AG10803 (cell line): ENCODE measurements around the gene IL17REL.
"Not testable (repeated sequence)": the region's sequence is repeated elsewhere in the genome, so short reads cannot be mapped to it uniquely, and the experiment has no call there.

ENCODE experiments used
- DNase-seq: peaks from one replicate; pipeline ENCODE4 v3.0.0; 2010; ENCODE audit warnings: low read depth
- H3K4me3 ChIP-seq: 2 replicates; pipeline ENCODE4 v1.5.1; 2011; ENCODE audit warnings: mild to moderate bottlenecking, low read length, control low read depth
- CTCF ChIP-seq: conservative IDR thresholded peaks from 2 replicates; pipeline ENCODE4 v1.5.1; 2011; ENCODE audit warnings: mild to moderate bottlenecking, low read length, control low read depth, inconsistent platforms

The IL17REL gene

DNA sequence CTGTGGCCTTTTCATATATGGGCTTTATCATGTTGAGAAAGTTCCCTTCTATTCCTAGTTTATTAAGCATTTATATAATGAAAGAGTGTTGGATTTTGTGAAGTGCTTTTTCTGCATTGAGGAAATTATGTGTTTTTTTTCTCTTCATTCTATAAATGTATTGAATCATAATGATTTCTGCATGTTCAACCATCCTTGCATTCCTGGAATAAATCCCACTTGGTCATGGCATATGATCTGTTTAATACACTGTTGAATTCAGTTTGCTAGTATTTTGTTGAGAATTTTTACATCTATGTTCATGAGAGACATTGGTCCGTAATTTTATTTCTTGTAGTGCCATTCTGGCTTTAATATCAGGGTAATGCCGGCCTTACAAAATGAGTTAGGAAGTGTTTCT lies 26.2 kb downstream of the IL17REL start:
- no peak for DNase-seq
- no peak for TF ChIP-seq CTCF
- no peak overlapping the region for H3K4me3 ChIP-seq

- no peak overlapping the region for H3K4me3 ChIP-seq
Observed at GRCh38 chr22:49983148-49984042, 29.2 kb downstream of the IL17REL start.

GRCh38 chr22:49981799-49982198 lies 30.8 kb downstream of the IL17REL start:
- DNase-seq, H3K4me3 ChIP-seq: not testable (repeated sequence)

More at GRCh38 chr22:49983148-49984042, 29.2 kb downstream of the IL17REL start:
- DNase-seq, result no peak
- TF ChIP-seq CTCF, result no peak

GRCh38 chr22:49979587-49980264 lies 32.8 kb downstream of the IL17REL start:
- peak; percentile 56 for TF ChIP-seq CTCF
- DNase-seq, result peak; percentile 19
- H3K4me3 ChIP-seq, result no peak overlapping the region

DNA sequence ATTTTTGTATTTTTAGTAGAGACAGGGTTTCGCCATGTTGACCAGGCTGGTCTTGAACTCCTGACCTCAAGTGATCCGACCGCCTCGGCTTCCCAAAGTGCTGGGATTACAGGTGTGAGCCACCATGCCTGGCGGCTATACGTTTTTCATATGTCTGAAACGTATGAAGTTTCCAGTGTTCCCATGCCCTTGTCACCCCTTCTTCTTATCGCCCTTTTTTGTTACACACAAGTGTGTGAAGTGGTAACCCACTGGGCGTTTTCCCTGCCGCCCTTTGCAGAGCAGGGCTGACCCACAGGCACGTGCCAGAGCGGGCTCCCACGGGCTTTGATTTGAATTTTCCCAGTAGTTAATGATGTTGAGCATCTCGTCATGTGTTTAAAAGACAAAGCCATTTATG lies 35.0 kb downstream of the IL17REL start:
- H3K4me3 ChIP-seq, result no peak overlapping the region
- no peak for TF ChIP-seq CTCF
- DNase-seq, result no peak

- H3K4me3 ChIP-seq, result no peak overlapping the region
- no peak for DNase-seq
- no peak for TF ChIP-seq CTCF
Observed at GRCh38 chr22:49976439-49977175, 36.0 kb downstream of the IL17REL start.
